NCI-H1694 (cell line): ENCODE measurements around the gene MYH9.

Experiments used
- DNase-seq: peaks from one replicate; lab custom pipeline; 2025; lab: John Stamatoyannopoulos, UW

Gene MYH9

DNA sequence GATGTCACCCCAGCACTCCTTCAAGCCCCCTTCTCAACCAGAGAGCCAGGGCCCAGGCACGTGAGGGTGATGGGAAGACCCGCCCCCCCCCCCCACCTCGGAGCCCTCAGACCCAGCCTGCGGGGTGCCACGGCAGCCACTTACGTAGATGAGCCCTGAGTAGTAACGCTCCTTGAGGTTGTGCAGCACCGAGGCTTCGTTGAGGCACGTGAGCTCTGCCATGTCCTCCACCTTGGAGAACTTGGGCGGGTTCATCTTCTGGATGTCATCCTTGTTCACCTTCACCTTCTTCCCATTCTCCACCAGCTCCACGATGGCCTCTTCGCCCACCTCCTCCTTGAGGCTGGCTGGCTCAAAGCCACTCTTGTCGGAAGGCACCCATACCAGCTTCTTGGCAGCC lies 39.0 kb downstream of the MYH9 start:
- DNase-seq: no peak

DNA sequence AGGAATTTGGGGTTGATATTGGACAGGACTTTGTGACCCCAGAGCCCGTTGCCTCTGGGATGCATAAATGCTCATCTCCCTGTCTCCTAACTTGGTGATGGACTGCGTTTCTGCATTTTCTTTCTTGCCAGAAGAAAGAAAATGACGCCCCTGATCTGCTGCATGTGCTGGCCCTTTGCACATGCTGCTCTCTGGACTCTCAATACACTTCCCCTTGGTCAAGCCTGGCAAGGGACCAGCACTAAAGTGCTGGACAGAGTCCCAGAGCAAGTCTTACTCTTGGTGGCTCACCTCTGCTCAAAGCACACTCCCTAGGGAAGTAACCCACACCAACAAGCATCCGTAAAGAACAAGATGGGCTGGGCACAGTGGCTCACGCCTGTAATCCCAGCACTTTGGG lies 40.7 kb downstream of the MYH9 start:
- DNase-seq: no peak

DNA sequence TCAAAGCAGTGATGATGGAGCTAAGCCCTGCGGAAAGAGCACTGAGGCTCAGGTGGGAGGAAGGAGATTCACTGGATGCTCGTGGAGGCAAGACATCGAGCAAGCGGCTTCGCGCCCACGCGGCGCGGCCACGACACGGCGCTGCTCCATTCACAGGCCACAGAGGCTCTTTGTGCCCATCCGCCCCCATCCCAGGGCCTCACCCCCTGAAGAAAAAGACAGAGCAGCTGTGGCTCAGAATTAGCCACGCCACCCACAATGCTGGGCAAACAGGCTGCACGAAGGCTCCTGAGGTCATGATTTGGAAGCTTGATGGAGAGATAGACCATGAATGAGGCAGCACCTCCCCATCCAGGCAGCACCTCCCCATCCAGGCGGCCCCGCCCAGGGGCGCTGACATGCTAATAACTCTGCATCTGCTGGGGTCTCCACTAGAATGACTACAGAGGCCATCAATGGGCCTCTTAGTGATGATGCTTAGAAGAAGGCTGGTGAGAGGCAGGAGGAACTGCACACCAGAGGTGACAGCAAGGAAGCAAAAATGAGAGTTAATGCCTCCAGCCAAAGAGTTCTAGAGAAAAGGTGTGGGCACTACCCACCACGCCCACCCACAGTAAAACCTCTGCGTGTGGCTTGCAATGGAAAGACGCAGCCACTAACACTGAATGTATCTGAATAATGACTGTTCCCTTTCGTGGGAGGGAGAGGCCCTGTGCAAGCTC lies 43.5 kb downstream of the MYH9 start:
- DNase-seq: no peak

DNA sequence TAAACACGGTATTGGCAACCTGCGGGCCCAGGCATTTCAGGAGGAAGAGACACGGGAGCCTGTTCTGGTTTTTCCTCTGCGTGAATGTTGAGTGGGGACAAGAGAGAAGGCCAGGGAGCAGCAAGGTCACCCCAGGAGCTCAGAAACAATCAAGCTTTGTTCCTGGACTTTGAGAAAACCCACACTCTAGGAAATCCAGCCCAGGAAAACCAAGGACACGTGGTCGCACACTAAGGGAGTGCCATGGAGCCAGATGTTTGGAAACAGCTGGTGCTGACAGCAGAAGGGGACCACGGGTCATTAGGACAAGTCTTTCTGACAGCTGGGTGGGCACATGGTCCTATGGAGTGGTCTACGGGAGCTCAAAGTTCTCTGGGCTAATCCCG lies 44.1 kb downstream of the MYH9 start:
- no peak for DNase-seq

DNA sequence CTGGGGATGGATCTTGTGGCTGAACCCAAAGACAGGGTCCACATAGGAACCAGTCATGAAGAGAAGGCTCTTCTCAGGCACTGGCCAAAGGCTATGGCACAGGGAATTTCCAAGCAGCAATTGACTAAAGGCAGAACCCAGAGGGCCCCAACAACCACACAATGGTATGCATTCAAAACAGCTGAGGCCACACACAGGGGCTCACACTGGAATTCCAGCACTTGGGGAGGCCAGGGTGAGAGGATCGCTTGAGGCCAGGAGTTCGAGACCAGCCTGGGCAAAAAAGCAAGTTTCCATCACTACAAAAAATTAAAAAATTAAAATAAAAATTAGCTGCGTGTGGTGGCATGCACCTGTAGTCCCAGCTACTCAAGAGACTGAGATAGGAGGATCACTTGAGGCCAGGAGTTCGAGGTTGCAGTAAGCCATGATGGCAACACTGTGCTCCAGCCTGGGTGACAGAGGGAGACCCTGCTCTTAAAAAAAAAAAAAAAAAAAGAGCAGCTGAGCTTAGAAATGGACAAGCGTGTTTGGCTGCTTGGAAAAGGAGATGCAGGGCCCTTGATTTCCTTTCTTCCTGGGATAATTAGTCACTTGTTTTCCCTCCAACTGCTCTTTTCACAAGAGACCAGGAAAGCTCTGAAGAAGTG lies 44.6 kb downstream of the MYH9 start:
- no peak for DNase-seq

DNA sequence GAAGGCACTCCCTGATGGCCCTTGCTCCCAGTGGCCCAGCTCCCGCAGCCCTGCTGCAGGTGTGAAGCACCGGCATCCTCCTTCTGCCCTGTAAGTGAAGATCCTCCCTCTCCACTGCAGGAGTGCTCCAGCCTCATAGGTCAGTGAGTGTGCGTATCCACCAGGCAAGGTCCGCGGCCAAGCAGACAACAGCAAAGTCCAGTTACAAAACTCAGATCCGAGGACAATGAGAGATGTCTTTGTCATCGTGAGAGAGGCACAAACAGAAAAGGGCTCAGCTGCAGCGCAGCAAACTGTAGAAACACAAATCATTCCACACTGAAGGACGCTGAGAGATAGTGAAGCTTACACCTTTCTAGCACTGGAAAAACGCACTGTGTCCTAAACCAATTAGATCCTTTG lies 46.1 kb downstream of the MYH9 start:
- DNase-seq: no peak

DNA sequence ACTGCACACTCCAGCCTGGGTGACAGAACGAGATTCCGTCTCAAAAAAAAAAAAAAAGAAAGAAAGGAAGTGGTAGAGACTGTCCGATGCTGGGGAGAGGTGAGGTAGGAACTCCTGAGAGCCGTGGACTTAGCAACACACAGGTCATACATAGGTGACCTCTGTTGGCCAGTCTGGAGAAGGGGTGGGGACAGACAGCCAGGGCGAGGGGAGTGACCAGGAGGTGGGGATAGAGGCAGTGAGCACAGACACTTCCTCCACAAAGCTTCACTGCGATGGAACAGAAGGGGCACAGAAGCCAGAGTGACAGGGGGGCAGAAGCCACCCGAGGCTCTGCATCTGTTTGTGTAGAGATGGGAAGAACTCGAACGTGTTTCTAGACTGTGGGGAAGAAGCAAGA lies 47.1 kb downstream of the MYH9 start:
- DNase-seq: no peak

DNA sequence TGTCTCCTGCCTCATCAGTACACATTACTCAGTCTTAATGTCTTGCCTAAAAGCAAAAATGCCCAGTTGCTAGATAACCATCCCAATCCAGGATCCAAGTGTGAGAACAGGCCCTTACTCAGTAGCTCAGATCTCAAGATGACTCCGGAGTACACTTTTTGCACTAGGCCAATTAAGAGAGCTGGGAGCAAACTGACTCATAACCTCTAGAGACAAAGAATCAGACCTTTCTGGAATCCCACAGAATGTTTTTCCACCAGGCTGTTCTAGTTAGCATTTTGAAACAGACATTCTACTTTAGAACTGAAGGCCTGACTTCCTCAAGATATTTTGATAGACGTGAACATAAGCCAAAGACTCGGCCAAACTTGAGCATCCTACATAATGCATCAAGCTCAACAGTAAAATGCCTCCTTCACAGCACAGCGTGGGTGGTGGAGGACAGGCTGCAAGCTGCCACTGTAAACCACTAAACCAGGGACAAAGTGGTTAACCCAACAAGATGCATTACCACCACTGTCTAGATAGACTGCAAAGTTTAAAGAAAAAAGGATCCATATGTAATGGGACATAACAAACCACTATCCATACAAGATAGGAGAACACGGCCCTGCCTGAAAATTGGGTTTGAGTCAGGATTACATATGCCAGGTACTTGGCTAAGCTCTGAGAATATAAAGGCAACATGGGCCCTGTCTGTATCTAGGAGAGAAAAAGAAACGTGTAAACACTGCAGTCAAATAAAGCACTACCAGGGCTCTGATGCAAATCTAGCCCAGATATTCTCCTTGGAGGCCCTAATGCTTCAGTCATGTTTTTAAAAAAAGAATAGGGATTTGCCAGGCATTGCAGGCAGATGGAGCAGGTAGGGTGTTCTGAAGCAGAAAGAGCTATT lies 48.3 kb downstream of the MYH9 start:
- DNase-seq: no peak

DNA sequence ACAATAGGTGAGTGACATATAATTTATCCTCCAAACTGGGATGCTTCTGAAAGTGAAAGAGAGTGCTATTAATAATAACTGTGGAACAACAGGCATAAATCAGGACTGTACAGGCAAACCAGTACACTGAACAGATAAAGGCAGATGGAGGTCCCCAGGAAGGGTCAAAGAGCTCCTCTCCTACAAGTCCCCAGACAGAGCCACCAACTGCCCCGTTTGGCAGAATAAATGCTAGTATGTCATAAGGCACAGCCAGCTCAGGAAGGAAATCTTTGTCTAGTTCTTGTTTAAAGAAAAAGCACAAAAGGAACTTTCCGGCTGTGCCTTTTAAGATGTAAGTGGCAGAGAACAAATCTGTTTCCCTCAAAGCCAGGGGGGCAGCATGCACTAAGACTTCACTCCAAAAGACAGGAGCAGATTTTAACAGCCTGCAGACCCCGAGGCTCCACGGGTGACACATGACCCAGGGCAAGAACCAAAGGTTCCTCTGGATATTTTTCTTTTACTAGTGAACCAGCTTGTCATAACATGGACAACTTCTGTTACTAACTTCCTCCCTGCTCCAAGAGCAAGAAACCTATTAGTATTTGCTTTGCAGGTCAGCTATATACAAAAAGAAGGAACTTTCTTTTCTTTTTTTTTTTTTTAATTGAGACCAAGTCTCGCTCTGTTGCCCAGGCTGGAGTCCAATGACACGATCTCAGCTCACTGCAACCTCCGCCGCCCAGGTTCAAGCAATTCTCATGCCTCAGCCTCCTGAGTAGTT lies 50.2 kb downstream of the MYH9 start:
- DNase-seq: no peak

DNA sequence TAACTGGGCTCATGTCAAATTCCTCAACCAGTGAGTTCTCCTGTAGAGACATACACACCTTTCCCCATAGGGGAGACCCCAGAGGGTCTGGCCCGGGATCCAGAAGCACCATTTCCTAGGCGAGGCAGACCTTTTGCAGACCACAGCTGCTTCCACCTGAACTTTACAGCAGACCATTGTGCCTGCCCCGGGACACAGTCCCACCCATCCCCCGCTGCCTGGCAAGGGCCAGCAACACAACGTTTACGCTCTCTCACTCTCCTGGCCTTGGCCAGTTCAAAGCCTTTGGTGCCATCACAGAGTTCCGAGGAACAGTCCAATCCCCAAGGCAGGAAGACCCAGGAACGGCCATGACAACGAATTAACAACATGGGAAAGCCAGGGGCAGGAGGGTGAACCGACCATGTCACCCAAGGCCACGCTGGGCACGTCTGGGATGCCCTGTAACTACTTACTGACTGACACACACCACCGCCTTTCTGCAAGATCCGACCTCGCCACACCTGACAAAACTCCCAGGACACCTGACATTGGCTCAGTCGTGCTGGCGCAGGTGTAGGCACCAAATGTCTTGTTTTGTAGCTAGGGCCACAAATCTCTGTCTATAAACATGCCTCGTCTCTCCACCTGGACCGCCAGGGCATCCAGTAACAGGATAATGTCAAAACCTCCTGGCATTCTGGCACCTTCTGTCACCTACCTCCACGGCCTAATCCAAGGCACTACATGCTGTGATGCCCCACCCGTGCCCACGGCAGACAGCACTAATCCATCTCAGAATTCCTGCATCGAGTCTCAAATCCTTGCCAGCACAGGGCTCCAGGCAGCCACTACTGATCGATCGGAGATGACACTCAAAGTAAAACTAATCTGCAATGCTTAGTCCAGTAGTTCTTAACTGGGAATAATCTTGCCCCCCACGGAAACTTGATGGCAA lies 51.3 kb downstream of the MYH9 start:
- no peak for DNase-seq

DNA sequence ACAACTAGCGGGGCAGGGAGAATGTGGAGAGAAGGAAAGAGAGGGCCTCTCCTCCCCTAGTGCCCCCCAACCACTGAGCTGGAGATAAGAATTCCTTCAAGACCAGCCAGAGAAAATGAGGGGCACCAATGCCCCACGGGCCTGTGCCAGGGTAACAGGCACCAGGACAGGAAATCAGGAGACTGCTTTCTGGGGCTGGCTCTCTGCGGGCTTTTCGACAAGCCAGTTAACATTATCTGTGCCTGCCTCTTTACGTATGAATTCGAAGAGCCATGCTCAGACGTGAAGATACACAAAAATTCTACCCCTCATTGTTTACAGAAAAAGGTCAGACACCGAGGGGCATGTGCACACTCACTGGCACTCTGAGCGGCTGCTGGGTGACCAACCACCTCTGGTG lies 52.1 kb downstream of the MYH9 start:
- DNase-seq: no peak

DNA sequence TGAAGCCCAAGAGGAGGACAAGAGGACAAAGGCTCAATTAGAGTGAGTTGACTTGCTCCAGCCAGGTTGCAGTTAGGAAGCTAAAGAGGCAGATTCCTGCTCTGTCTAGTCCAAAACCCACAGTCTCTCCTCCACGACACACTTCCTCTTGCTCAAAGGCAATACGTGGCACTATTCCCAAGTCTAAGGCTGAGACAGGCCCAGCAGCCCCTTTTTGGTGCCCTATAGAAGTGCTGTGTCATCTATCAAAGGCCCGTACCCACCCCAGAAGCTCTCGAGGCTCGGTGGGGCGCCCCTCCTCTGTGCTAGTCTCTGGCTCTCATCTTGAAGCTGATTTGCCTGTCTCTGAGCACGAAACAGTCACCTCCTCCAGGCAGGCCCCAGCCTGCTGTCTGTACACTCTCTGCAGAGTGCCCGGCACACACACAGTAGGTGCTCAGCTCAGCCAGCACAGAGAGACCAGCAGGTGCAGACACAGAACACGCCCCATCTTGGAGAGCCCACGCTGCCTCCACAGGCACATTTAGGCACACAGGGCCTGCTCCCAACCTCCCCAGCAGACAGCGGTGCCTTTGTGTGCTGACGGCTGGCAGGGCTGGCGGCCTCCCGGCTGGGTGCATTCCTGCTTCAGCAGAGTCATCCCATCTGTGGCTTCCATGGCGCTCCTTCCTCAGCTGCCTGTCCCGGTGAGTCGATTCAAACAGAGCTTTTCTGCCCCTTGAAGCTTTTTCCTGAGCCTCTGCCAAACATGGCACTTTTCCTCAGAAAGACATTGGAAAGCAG lies 52.8 kb downstream of the MYH9 start:
- DNase-seq: peak; percentile 52

DNA sequence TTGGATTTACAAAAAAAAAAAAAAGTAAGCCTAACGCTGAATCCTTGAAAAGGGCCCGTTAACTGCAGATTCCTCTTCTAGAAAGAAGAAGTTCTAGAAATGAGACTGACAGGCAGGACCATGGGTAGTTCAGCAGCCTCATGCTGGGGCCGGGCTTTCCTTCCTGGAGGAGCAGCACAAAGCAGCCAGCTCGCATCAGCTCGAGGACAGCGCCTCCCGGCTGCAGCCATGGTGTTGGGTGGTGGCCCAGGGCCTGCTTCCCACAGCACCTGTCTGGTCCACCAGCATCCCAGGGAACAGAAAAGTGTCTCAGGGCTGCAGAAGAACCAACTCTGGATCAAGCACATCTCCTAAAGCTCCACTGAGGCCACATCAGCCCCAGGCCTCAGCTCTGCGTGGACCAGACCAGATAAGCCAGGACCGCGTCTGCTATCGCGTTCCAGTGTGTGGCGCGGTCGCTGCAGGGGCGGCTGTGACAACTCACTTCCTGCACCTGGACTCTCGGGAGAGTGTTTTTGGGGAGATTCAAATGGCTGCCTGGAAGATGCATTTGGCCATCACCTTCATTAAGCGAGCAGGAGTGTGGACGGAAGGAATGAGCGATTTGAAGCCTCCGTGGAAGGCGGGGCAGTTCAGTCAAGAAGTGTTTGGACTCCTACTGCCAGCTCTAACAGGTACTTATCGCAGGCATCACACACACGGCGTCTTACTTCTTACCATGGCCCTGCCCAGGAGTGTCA lies 53.5 kb downstream of the MYH9 start:
- no peak for DNase-seq

DNA sequence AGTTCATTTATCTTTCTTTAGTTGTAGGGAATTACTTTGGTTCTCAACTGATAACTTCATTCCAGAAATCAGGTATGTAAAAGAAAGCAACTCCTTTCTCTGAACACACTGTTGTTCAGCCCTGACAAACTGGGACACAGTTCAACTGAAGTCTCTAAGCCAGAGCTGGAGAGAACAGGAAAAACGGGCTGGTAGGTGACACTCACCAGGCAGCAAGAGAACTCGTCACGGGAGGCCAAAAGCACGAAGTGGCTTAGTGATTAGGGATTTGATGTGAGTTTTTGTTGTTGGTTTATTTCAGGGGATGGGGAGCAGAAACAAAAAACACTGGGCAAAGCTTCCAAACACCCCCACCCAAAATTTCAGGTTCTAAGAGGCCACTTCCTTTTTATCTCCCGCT lies 54.1 kb downstream of the MYH9 start:
- no peak for DNase-seq

DNA sequence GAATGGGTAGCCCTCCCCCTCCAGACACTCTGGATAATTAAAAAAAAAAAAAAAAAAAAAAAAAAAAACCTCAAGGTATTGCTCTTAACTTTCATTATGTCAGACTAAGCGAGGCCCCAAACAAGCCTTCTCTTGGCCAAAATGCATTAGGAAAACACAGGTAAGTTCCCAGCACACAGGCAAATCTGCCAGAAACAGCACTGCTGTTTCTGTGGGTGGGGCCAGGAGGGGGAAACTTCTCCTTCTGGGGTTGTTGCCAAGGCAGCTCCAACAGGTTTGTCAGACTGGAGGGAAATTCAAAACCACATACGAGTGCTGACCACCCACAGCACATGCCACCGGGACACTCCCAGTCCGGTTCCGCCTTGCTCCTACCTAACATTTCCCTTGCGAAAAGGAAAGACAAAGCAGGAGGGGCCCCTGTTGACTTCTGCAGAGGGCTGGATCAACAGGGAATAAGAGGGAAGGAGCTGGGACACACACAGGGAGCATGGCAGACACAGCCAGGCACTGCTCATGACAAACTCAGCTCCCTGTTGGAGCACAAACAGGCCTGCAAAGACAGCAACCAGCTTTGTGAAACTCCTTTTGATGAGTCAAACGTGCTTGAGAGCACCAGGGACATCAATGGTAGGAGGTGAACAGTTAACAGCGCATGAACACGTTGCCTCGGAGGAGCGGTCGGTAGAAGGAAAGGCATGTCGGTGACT lies 55.0 kb downstream of the MYH9 start:
- DNase-seq: no peak

DNA sequence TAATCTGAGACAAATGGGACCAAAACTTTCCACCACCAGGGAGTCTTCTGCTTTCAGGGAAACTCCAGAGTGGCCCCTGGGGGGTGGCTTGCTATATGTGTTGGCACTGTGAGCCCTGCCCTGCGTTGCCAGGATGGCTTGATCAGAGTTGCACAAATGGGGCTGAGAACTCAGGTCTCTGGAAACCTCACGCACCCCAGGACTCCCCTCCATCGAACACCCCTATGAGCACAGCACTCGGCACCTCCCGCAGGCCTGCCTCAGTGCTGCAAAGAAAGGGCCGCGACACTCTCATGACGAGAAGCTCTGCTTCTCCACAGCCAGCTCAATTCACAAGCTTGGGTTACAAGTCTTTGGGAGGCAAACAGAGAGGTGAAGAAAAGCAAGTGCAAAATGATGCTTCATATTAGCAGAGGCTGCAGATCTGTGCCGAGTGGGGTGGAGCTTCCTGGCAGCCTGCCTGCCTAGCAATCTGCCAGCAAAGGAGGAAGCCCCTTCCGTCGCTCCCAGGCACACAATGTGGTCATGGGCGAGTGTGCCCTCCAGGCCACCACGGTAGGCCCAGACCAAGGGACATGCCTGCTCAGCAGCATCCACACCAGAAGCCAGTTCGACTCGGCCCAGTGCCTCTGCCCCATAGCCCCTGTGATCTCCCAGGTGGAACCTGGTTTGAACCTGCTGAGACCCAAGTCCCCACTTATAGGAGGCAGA lies 55.7 kb downstream of the MYH9 start:
- DNase-seq: peak; percentile 53

DNA sequence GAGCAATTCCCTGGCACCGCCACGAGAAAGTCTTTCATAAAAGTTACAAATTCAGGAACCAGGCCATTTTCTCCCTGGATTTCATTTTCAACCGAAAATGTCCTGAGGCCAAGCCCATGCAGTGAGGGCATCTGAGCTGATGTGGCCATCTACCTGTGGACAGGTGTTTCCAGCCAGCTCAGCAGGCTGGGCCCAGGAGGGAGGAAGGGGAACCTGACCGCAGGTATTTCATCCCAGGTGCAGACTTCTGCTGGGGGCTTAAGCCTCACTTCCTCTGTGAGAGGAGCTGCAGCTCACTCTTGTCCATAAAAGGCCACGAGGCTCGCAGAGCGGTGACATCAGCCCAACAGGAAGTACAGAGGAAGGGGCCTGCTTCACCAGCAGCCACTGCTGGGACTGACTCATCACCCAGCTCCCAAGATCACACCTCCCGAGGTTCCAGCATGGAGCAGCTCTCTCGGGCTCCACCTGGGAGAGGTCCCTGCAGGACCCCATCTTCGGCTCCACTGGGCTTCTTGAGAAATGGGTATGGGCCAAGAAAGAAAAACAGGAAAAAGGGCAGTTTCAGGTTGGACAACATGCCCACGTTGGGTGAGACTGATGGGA lies 56.4 kb downstream of the MYH9 start:
- peak; percentile 14 for DNase-seq
